Fibroblast of skin of right quadriceps (primary cell): ENCODE measurements around the gene IL4I1.

Source experiments
- DNase-seq: peaks from one replicate; pipeline ENCODE4 v3.0.0-alpha.2; 2013

Gene IL4I1

DNA sequence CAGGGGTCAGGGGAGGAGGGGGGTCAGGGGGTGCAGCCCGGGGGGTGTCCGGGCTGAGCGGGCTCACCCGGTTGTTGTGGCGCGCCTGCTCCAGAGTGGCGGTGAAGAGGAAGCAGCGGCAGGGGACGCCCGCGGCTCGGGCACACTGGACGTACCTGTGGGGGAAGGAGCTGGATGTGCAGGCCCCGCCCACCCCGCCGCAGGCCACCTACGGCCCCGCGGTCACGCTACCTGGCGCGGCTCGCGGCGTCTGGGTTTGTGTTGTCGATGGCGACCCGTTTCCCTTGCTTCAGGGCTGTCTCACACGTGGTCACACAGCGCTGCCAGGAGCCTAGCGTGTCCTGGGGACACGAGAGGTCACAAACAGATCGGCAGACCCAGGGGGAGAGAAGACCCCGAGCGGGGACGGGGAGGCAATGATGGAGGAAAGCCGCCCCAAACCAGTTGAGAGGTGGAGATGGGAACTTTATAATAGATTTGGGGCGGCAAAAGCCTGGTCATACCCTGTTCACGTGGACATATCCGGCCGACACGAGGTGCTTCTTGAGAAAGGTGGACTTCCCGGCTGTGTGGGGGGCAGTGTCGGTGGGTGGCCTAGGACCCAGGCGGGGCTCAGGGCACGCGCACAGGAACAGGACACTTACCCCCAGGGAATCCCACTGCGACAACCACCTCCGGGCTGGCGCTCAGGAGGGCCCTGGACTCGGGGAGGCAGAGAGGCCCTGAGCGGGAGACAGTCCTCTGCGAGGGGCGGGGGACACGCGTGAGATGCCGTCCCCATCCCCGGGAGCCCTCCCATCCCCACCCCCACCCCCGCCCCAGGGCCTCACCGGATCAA, 34.9 kb downstream of the IL4I1 start:
- no peak for DNase-seq

GRCh38 chr19:49861107-49861506, 35.6 kb downstream of the IL4I1 start:
- DNase-seq, result peak; percentile 35

DNA sequence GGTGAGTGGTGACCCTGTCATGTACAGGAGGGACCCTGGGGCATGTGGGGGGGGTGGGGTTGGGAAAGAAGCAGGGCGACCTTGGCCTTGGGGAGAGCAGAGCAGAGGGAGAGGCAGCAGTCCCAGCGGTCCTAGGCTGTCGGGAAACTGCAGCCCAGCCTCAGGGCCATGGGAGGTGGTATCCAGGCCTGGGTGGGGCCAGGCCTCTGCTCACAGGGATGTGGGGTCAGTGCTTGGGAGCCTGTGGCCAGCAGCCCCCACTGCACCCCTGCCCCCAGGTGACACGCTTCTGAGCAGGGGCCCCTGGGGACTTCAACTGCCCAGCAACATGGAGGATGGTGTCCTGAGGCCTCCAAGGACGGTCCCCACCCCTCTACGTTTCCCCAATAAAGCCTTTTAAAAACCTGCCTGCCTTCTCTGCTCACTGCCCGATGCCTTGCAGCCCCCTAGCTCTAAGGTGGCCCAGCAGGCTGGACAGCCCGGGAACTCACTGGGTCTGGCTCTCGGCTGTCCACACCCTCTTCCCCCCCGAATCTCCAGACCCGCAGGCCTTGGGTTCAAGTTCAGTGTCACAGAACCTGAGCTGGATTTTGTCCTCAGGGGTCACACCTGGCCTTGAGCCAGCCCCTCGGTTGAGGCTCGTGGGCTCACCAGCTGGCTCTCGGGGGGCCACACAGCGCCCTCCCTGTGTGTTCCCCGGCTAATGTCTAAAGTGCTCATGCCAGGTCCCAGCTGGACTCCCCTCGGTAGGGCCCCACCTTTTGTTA, 36.2 kb downstream of the IL4I1 start:
- DNase-seq, result no peak

DNA sequence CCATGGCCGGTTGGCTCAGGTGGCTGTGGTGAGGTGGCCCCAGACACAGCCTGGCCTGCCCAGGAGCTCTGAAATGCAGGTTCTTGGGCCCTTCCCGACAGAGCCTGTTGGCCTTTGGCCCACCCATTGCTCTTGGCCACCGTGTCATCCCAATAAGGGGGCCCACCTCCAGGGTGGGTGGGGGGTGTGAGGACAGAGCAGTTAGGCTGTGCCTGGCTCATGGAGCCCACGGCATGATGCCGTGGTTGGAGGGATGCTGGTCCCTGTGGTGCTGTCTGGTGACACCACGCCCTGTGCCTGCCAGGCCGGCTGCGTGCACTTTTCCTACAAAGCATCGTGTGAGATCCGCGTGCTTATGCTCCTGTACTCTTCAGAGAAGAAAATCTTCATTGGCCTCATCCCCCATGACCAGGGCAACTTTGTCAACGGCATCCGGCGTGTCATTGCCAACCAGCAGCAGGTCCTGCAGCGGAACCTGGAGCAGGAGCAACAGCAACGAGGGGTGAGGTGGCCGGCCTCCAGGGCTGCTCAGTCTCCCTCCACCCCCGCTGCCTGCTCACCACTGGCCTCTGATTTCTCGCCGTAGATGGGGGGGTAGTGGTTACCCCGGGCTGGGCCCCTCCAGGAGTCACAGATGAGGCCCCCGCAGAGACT, 36.9 kb downstream of the IL4I1 start:
- DNase-seq, result no peak

DNA sequence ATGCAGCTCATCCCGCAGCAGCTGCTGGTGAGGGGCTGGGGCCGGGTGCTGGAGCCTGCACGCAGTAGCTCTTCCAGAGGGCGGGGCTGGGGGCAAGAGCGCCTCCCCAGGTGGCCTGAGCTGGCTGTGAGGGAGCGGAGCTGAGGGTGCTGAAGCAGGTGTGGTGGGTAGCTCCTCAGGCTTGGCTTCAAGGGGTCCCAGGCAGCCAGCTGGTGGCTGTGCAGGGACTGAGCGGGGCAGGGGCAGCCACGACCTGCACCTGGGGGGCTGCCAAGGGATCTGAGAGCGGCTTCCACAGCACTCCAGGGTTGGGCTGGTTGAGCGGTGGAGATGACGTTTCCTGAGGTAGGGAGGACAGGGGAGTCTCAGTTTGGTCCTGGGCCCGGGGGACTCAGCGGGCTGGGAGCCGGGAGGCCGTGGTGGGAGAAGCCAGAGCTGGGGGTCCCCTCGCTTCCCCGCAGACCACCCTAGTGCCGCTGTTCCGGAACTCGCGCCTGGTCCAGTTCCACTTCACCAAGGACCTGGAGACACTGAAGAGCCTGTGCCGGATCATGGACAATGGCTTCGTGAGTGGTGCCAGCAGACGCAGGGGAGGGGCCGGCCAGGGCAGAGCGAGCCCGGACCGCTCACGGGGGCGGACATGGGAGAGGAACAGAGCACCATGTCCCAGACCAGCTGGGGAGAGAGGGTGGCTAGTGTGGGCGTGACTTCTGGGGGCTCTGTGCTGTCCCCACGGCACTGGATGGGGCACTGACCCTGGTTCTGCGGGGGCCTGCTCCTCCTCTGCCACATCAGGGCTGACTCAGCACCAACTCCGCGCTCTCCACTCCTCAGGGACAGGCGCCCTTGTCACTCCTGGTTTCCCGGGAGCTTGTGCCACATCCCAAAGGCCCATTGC, 38.4 kb downstream of the IL4I1 start:
- no peak for DNase-seq

- no peak for DNase-seq
Measured at GRCh38 chr19:49857838-49858087, 38.9 kb downstream of the IL4I1 start.

DNA sequence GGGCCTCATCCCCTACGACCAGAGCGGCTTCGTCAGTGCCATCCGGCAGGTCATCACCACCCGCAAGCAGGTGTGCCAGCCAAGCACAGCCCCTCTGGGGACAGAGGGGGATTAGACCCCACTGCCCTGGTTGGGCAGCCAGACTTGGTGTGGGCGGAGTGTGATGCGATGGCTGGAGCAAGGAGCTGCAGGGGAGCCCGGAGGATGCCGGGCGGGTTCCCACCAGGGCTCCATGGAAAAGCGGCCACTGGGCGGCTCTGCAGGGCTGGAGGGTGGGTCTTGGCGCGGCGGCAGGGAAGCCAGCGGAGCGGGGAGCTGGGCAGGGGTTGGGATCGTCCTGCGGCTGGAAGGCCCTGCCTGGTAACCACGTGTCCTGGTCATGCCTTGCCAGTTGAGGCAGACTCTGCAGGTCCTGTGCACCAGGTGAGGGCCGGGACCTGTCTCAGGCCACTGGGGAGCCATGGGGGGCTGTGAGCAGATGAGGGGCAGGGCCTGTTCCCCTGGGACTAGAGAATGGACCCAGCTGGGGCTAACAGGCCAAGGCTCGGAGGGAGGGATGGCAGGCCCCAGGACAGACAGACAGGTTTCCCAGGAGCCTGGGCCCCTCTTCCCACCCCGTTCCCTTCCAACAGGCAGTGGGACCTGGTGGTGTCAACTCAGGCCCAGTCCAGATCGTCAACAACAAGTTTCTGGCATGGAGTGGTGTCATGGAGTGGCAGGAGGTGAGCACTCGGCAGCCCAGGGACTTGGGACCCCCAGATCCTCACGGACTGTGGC, 39.4 kb downstream of the IL4I1 start:
- no peak for DNase-seq

DNA sequence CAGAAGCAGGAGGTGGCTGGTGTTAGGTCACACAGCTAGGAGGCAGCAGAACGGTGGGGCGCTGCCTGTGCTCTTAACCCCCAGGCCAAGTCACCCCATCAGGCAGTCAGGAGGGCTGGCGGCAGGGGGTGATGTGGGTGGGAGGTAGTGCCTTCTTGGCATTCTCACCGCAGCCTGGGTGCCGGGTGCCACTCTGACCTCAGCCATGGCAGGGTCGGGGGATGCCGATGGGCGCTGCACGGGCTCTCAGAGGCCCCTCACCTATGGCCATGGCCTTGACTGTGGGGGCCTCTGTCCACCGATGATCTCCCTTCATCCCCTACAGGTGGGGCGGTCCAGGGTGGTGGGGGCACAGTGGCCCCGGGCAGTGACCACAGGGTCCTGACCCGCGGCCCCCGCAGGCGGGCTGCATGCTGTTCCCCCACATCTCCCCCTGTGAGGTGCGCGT, 40.1 kb downstream of the IL4I1 start:
- no peak for DNase-seq

DNA sequence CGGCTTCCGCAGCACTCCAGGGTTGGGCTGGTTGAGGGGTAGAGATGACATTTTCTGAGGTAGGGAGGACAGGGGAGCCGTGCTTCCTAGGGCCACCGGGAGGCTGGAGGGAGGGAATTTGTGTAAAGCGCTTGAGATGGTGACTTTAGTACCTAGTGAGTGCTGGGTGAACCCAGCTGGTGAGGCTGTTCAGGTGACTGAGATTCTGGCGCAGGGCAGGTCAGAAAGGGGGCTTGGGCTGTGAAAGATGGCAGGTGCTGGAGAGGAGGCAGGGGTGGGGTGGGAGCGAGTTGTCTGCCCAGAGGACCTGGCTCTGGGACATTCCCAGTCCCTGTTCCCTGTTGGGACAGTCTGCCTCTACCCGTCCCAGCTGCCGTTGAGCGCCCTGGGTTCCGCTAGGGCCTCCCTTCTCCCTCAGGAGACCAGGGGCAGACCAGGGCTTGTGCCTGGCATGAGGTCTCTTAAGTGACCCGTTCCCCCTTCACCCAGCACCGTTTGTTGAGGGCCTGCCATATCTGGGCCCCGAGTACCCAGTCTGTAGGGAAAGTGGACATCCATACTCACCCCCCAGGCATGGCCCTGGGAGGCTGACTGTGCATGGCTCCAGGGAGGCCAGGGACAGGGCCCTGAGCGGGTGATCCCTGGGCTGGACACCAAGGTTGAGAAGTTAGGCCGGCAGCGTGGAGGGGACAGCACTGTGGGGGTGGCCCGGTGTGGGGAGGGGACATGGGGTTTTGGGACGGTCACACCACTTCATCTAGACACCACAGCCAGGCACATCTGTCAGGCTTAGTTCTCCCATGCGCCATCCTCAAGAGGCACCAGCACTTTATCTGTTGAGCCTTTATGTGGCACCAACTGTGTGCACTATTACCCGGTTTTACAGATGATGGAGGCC, 40.8 kb downstream of the IL4I1 start:
- DNase-seq, result no peak

DNA sequence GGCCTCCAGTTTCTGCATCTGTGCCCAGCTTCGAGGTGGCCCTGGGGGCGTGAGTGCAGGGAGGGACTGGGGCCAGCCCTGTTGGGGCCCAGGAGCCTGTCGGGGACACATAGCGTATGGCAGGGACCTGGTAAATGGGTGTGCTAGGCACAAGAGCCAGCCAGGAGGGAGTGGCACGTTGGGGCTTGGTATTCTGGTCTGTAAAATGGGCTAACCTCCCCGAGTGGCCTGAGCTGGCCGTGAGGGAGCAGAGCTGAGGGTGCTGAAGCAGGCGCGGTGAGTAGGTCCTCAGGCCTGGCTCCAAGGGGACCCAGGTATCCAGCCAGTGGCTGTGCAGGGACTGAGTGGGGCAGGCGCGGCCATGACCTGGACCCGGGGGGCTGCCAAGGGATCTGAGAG, 41.4 kb downstream of the IL4I1 start:
- DNase-seq, result no peak

- no peak for DNase-seq
Measured at GRCh38 chr19:49854378-49855263, 42.1 kb downstream of the IL4I1 start.

- DNase-seq, result no peak
Measured at GRCh38 chr19:49853852-49854377, 42.8 kb downstream of the IL4I1 start.

GRCh38 chr19:49852631-49853126, 44.0 kb downstream of the IL4I1 start:
- no peak for DNase-seq

DNA sequence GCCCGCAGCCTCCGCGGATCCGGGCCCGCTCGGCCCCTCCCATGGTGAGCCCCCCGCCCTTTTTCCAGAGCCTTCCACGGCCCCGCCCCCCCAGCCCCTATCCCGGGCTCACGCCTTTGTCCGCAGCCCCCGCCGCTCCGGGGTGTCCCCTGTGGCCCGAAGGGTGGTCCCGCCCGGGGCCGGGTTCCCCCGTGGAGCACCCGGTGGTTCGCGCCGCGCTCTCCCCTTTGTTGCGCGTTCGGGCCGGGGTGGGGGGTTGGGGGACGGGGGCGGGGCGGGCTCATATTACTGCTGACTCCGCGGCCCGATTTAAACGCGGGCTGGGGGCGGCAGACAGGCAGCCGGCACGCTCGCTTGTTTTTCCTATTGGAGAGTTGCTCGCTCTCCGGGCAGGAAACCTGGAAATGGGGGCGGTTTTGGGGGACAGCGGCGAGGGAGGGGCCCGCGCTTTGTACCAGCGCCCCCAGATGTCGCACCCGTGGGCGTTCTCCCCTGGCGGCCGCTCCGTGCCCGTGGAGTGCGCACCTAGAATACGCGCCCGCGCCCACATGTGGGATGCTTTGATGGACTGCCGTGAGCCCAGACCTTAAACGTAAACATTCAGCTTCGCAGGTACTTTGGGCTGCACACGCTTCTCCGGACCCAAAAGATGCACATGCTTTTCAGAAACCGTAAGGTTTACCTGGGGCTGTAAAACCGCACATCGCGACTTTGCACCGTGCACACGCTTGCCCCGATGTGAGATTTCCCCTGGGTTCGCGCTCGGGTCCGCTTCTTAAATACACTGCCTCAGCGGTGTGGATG, 45.0 kb downstream of the IL4I1 start:
- DNase-seq, result peak; percentile 45

GRCh38 chr19:49850487-49851342, 46.0 kb downstream of the IL4I1 start, which contains the start of gene PTOV1:
TSS of gene PTOV1 (plus strand) at chr19:49851159.
- peak; percentile 93 for DNase-seq

DNA sequence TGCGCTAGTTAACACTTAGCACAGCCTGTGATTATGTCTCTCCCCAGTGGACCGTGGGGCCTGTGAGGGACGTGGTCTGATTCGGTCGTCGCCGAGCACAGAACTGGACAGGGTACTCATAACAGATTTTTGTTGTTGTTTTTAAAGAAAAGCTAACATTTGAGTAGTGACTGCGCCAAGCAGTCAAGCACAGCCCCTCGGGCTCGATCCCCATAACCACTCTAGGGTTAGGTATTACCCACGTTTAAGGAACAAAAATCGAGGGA, 46.5 kb downstream of the IL4I1 start:
- DNase-seq, result no peak

- no peak for DNase-seq
Measured at GRCh38 chr19:49849433-49850220, 47.1 kb downstream of the IL4I1 start.
